GM12865 (cell line): ENCODE results near the gene SPATA16.

ENCODE experiments used
- DNase-seq: peaks from one replicate; pipeline ENCODE4 v3.0.0; 2010; ENCODE audit warnings: low read depth
- H3K4me3 ChIP-seq: 2 replicates; pipeline ENCODE4 v1.5.1; 2011; ENCODE audit warnings: mild to moderate bottlenecking, low read depth, low read length, control low read depth
- CTCF ChIP-seq: IDR thresholded peaks from 2 replicates; pipeline ENCODE4 v1.5.1; 2011; ENCODE audit warnings: low read length, control low read depth, low read depth, inconsistent platforms; ENCODE audit not compliant: insufficient read depth; ENCODE audit errors: missing control alignments

Gene SPATA16

GRCh38 chr3:172918165-172918564 lies 222.9 kb downstream of the SPATA16 start:
- TF ChIP-seq CTCF = no peak
- DNase-seq = no peak
- H3K4me3 ChIP-seq = no peak overlapping the region

- H3K4me3 ChIP-seq = no peak overlapping the region
- TF ChIP-seq CTCF = no peak
- no peak for DNase-seq
Observed at GRCh38 chr3:172915911-172916514, 225.0 kb downstream of the SPATA16 start.

GRCh38 chr3:172914854-172915253 lies 226.2 kb downstream of the SPATA16 start:
- DNase-seq = no peak
- TF ChIP-seq CTCF = no peak
- no peak overlapping the region for H3K4me3 ChIP-seq

GRCh38 chr3:172913911-172914655 lies 227.0 kb downstream of the SPATA16 start:
- DNase-seq = no peak
- TF ChIP-seq CTCF = no peak
- no peak overlapping the region for H3K4me3 ChIP-seq

- H3K4me3 ChIP-seq = no peak overlapping the region
- DNase-seq = no peak
- no peak for TF ChIP-seq CTCF
Observed at GRCh38 chr3:172911142-172911541, 229.9 kb downstream of the SPATA16 start.

- DNase-seq = no peak
- no peak overlapping the region for H3K4me3 ChIP-seq
- no peak for TF ChIP-seq CTCF
Observed at GRCh38 chr3:172908771-172909270, 232.2 kb downstream of the SPATA16 start.
